Suprapubic skin (tissue), 4 donors: Measurements from ENCODE around the gene BCKDHB. TPM values are rescaled to one million over a fixed set of nuclear protein-coding genes. Genes with fewer than 3 reads are reported as not detected.

Experiments used
- DNase-seq, 2 donors: peaks; one replicate each; pipeline ENCODE4 v3.0.0-alpha.2; 2019; ENCODE audit warnings: low spot score in 2 of 2
- H3K27ac ChIP-seq: fragments of 200-600 bp; sonication (generic); one replicate; pipeline ENCODE4 v1.5.1; 2019
- H3K27me3 ChIP-seq: fragments of 200-600 bp; sonication (generic); one replicate; pipeline ENCODE4 v1.5.1; 2019
- H3K36me3 ChIP-seq: fragments of 200-600 bp; sonication (generic); one replicate; pipeline ENCODE4 v1.5.1; 2019
- H3K4me1 ChIP-seq: fragments of 200-600 bp; sonication (generic); one replicate; pipeline ENCODE4 v1.5.1; 2019
- H3K4me3 ChIP-seq: fragments of 200-600 bp; sonication (generic); one replicate; pipeline ENCODE4 v1.5.1; 2019; ENCODE audit warnings: mild to moderate bottlenecking
- H3K9me3 ChIP-seq: fragments of 200-600 bp; sonication (generic); one replicate; pipeline ENCODE4 v1.5.1; 2019
- CTCF ChIP-seq, 2 donors: fragments of 200-600 bp in 1 of 2; fragments of 450-650 bp in 1 of 2; sonication (generic) in 1 of 2; IDR thresholded peaks; one replicate each; pipeline ENCODE4 v1.5.1; 2016 to 2019; ENCODE audit warnings: antibody characterized with exemption in 2 of 2, mild to moderate bottlenecking in 1 of 2, moderate library complexity in 1 of 2
- EP300 ChIP-seq: sonication (generic); formaldehyde crosslinking; IDR thresholded peaks from one replicate; pipeline ENCODE4 v1.6.1; 2017; ENCODE audit warnings: antibody characterized with exemption
- POLR2A ChIP-seq, 2 donors: fragments of 450-650 bp; IDR thresholded peaks; one replicate each; pipeline ENCODE4 v1.6.1; 2017; ENCODE audit warnings: antibody characterized with exemption in 2 of 2, mild to moderate bottlenecking in 2 of 2, moderate library complexity in 2 of 2
- POLR2AphosphoS5 ChIP-seq, 3 donors: sonication (generic); formaldehyde crosslinking; IDR thresholded peaks; one replicate each; pipeline ENCODE4 v1.6.1; 2017; ENCODE audit warnings: antibody characterized with exemption in 3 of 3
- WGBS: methylation state at CpG from one replicate; pipeline ENCODE4 v1.1.5; 2018; 5-methylcytosine and 5-hydroxymethylcytosine counted together
- total RNA-seq, 4 donors: library from RNA; depleted of rRNA; stranded (reverse); fragments of >200 nt; gene quantifications; one replicate each; pipeline ENCODE4 v1.1.0, GENCODE V29; 2016

BCKDHB gene
- total RNA-seq, 4 donors from 2014 or later: 10.5 to 17.2 (median 14.1) TPM

- H3K4me3 ChIP-seq: no peak overlapping the region
- no peak for TF ChIP-seq POLR2AphosphoS5 (IDR thresholded peaks at IDR 0.05)
- no peak for TF ChIP-seq CTCF (IDR thresholded peaks at IDR 0.05)
- no peak for TF ChIP-seq POLR2A (IDR thresholded peaks at IDR 0.05)
- TF ChIP-seq EP300: no peak
- H3K9me3 ChIP-seq: no peaks in the 10 kb centered on the region
- no peaks in the 10 kb centered on the region for H3K36me3 ChIP-seq
- no peak for DNase-seq
- WGBS: 87% methylated on average over 3 of the region's 3 CpGs
- no peaks in the 10 kb centered on the region for H3K27me3 ChIP-seq
- no peak overlapping the region for H3K27ac ChIP-seq
- no peaks in the 10 kb centered on the region for H3K4me1 ChIP-seq
Observed at GRCh38 chr6:80174900-80175572, 68.6 kb downstream of the BCKDHB start.

GRCh38 chr6:80179695-80180094 lies 73.2 kb downstream of the BCKDHB start:
- Histone ChIP-seq H3K27me3 (no peaks in the 10 kb centered on the region), H3K9me3 (no peaks in the 10 kb centered on the region), H3K4me1 (no peaks in the 10 kb centered on the region), H3K27ac (no peak overlapping the region), H3K36me3 (no peaks in the 10 kb centered on the region), H3K4me3 (no peak overlapping the region)
- no peak for DNase-seq
- 32% methylated on average over 1 of the region's 1 CpG for WGBS
- no peak for TF ChIP-seq CTCF (IDR thresholded peaks at IDR 0.05)
- TF ChIP-seq EP300: no peak
- TF ChIP-seq POLR2AphosphoS5 (IDR thresholded peaks at IDR 0.05): no peak
- no peak for TF ChIP-seq POLR2A (IDR thresholded peaks at IDR 0.05)

- no peak for TF ChIP-seq CTCF (IDR thresholded peaks at IDR 0.05)
- no peak for TF ChIP-seq POLR2A (IDR thresholded peaks at IDR 0.05)
- TF ChIP-seq EP300: no peak
- TF ChIP-seq POLR2AphosphoS5 (IDR thresholded peaks at IDR 0.05): no peak
- Histone ChIP-seq H3K27me3 (no peaks in the 10 kb centered on the region), H3K9me3 (no peaks in the 10 kb centered on the region), H3K4me3 (no peak overlapping the region), H3K36me3 (no peaks in the 10 kb centered on the region), H3K4me1 (no peaks in the 10 kb centered on the region), H3K27ac (no peak overlapping the region)
- WGBS: 93% methylated on average over 4 of the region's 4 CpGs
- DNase-seq: no peak
Observed at GRCh38 chr6:80181352-80182081, 75.0 kb downstream of the BCKDHB start.

GRCh38 chr6:80182308-80182707 lies 75.8 kb downstream of the BCKDHB start:
- Histone ChIP-seq H3K4me1 (no peaks in the 10 kb centered on the region), H3K27ac (no peak overlapping the region), H3K9me3 (no peaks in the 10 kb centered on the region), H3K4me3 (no peak overlapping the region), H3K36me3 (no peaks in the 10 kb centered on the region), H3K27me3 (no peaks in the 10 kb centered on the region)
- 67% methylated on average over 1 of the region's 1 CpG for WGBS
- TF ChIP-seq CTCF (IDR thresholded peaks at IDR 0.05) (no peak), EP300 (no peak), POLR2AphosphoS5 (IDR thresholded peaks at IDR 0.05) (no peak), POLR2A (IDR thresholded peaks at IDR 0.05) (no peak)
- DNase-seq: no peak

GRCh38 chr6:80183019-80183795 lies 76.7 kb downstream of the BCKDHB start:
- no peak for TF ChIP-seq CTCF (IDR thresholded peaks at IDR 0.05)
- no peak for TF ChIP-seq POLR2A (IDR thresholded peaks at IDR 0.05)
- TF ChIP-seq EP300: no peak

More at GRCh38 chr6:80183019-80183795, 76.7 kb downstream of the BCKDHB start:
- Histone ChIP-seq H3K9me3 (no peaks in the 10 kb centered on the region), H3K4me1 (no peaks in the 10 kb centered on the region), H3K27me3 (no peaks in the 10 kb centered on the region), H3K27ac (no peak overlapping the region), H3K4me3 (no peak overlapping the region), H3K36me3 (no peaks in the 10 kb centered on the region)
- WGBS: 95% methylated on average over 4 of the region's 4 CpGs
- DNase-seq: no peak
